Measurements from ENCODE around the gene LRRFIP2. TPM values are rescaled to one million over a fixed set of nuclear protein-coding genes. Genes with fewer than 3 reads are reported as not detected.
"Not testable (repeated sequence)": the region's sequence is repeated elsewhere in the genome, so short reads cannot be mapped to it uniquely, and the experiment has no call there.

Gene LRRFIP2
- total and polyA plus RNA-seq, 11 donors = 67.7 to 161 (median 112) TPM

DNA sequence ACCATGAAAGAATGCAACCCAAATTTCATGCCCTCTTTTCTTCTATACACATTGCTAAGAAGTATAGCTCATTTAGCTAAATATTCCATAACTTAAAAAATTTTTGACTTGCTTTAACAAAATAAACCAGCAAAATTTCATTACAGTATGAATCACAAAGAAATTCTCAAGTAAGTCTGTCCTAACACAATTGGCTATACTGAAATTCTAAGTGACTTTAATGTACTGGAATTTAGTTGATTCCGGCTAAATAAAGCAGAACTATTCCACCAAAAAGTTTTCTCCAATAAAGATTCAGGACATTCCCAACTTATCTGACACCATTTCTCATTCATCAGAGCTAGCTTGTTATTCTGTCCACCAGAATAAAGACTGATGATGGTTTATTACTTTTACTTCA is 23.8 kb downstream of the LRRFIP2 start:
- no peak overlapping the region for H3K4me3 ChIP-seq
- WGBS, 4 donors = 93 to 96% (median 96%) methylated on average over 1 of the region's 1 CpG
- H3K27me3 ChIP-seq = no peaks in the 10 kb centered on the region
- no peaks in the 10 kb centered on the region for H3K9me3 ChIP-seq
- peaks cover 0 to 55% (median 30%) of the 10 kb centered on the region in 12 donors for H3K4me1 ChIP-seq
- peaks cover 0 to 42% (median 19%) of the 10 kb centered on the region in 9 donors for H3K36me3 ChIP-seq
- H3K27ac ChIP-seq = no peak overlapping the region
- intact Hi-C loops (cut with DNase I) = no loop called here
- DNase-seq (no peak), ATAC-seq (no peak)
- TF ChIP-seq POLR2A (IDR thresholded peaks at IDR 0.05) = no peak
- TF ChIP-seq, protein P1, sequence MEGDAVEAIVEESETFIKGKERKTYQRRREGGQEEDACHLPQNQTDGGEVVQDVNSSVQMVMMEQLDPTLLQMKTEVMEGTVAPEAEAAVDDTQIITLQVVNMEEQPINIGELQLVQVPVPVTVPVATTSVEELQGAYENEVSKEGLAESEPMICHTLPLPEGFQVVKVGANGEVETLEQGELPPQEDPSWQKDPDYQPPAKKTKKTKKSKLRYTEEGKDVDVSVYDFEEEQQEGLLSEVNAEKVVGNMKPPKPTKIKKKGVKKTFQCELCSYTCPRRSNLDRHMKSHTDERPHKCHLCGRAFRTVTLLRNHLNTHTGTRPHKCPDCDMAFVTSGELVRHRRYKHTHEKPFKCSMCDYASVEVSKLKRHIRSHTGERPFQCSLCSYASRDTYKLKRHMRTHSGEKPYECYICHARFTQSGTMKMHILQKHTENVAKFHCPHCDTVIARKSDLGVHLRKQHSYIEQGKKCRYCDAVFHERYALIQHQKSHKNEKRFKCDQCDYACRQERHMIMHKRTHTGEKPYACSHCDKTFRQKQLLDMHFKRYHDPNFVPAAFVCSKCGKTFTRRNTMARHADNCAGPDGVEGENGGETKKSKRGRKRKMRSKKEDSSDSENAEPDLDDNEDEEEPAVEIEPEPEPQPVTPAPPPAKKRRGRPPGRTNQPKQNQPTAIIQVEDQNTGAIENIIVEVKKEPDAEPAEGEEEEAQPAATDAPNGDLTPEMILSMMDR (IDR thresholded peaks at IDR 0.05) = no peak

GRCh38 chr3:37149257-37149656 is 25.1 kb downstream of the LRRFIP2 start:
- Histone ChIP-seq H3K27me3 (no peaks in the 10 kb centered on the region), H3K9me3 (no peaks in the 10 kb centered on the region), H3K36me3 (peaks cover 0 to 42% (median 16%) of the 10 kb centered on the region in 9 donors), H3K4me3 (no peak overlapping the region), H3K4me1 (peaks cover 0 to 57% (median 32%) of the 10 kb centered on the region in 12 donors), H3K27ac (no peak overlapping the region)
- ATAC-seq (peak in 1 of 4 donors; percentile 44), DNase-seq (no peak)
- 71 to 78% (median 76%) methylated on average over 4 of the region's 4 CpGs for WGBS, 4 donors
- intact Hi-C loops (cut with DNase I) = no loop called here
- TF ChIP-seq, protein P1 (IDR thresholded peaks at IDR 0.05) = no peak
- no peak for TF ChIP-seq POLR2A (IDR thresholded peaks at IDR 0.05)

GRCh38 chr3:37148208-37148607 is 26.2 kb downstream of the LRRFIP2 start:
- DNase-seq (no peak), ATAC-seq (no peak)
- 78 to 87% (median 83%) methylated on average over 3 of the region's 3 CpGs for WGBS, 4 donors
- intact Hi-C loops (cut with DNase I) = no loop called here
- Histone ChIP-seq H3K9me3 (no peaks in the 10 kb centered on the region), H3K27me3 (no peaks in the 10 kb centered on the region), H3K4me1 (peaks cover 0 to 56% (median 32%) of the 10 kb centered on the region in 12 donors), H3K4me3 (no peak overlapping the region), H3K36me3 (peaks cover 0 to 40% (median 13%) of the 10 kb centered on the region in 9 donors), H3K27ac (peak overlapping the region in 3 of 12 donors; percentile 7 to 72 (median 8))
- TF ChIP-seq, protein P1 (IDR thresholded peaks at IDR 0.05) = no peak
- TF ChIP-seq POLR2A (IDR thresholded peaks at IDR 0.05) = no peak

GRCh38 chr3:37147666-37148065 is 26.7 kb downstream of the LRRFIP2 start:
- WGBS, 4 donors = 52 to 62% (median 55%) methylated on average over 4 of the region's 4 CpGs
- Histone ChIP-seq H3K27me3 (no peaks in the 10 kb centered on the region), H3K36me3 (peaks cover 0 to 40% (median 18%) of the 10 kb centered on the region in 9 donors), H3K27ac (peak overlapping the region in 3 of 12 donors; percentile 7 to 72 (median 8)), H3K9me3 (no peaks in the 10 kb centered on the region), H3K4me1 (peaks cover 0 to 58% (median 32%) of the 10 kb centered on the region in 12 donors), H3K4me3 (no peak overlapping the region)
- DNase-seq (no peak), ATAC-seq (no peak)
- intact Hi-C loops (cut with DNase I) = no loop called here
- TF ChIP-seq POLR2A (IDR thresholded peaks at IDR 0.05) = no peak
- TF ChIP-seq, protein P1 (IDR thresholded peaks at IDR 0.05) = no peak

DNA sequence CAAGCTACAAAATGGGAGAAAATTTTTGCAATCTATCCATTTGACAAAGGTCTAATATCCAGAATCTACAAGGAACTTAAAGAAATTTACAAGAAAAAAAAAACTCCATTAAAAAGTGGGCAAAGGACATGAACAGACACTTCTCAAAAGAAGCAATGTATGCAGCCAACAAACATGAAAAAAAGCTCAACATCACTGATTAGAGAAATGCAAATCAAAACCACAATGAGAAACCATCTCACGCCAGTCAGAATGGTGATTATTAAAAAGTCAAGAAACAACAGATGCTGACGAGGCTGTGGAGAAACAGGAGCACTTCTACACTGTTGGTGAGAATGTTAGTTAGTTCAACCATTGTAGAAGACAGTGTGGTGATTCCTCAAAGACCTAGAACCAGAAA is 27.5 kb downstream of the LRRFIP2 start:
- H3K27ac ChIP-seq = peak overlapping the region in 2 of 12 donors; percentile 10 to 72
- H3K27me3 ChIP-seq; intact Hi-C loops (cut with DNase I); H3K9me3 ChIP-seq; ATAC-seq; H3K4me3 ChIP-seq; DNase-seq: not testable (repeated sequence)
- WGBS, 4 donors = 92 to 96% (median 94%) methylated on average over 2 of the region's 2 CpGs
- H3K36me3 ChIP-seq = peaks cover 0 to 38% (median 20%) of the 10 kb centered on the region in 9 donors
- H3K4me1 ChIP-seq = peaks cover 0 to 61% (median 33%) of the 10 kb centered on the region in 12 donors

All from heart left ventricle (tissue), 16 donors.